HG03280 (cell line): Measurements from ENCODE around the gene NDUFS3.
"Not testable (repeated sequence)": the region's sequence is repeated elsewhere in the genome, so short reads cannot be mapped to it uniquely, and the experiment has no call there.

Experiments used
- ATAC-seq: cut with Tn5 transposase; IDR thresholded peaks from one replicate; pipeline ENCODE4 v1.9.1; 2021; ENCODE audit warnings: mild to moderate bottlenecking, moderate library complexity; ENCODE audit not compliant: unreplicated experiment

NDUFS3 gene

GRCh38 chr11:47578524-47579494, at the start of gene NDUFS3, which contains the start of gene KBTBD4:
Gene NDUFS3, plus strand, starts transcription at chr11:47579074. Its CDS starts 18 bp downstream, at chr11:47579092.
Gene KBTBD4, minus strand, starts transcription at chr11:47578970. Its CDS starts 19 bp downstream, at chr11:47578951.
- peak; percentile 90 for ATAC-seq

GRCh38 chr11:47529951-47530350, 48.9 kb upstream of the NDUFS3 start:
- no peak for ATAC-seq

GRCh38 chr11:47530721-47531120, 48.2 kb upstream of the NDUFS3 start:
- not testable (repeated sequence) for ATAC-seq

- ATAC-seq, result no peak
Observed at GRCh38 chr11:47531666-47532065, 47.2 kb upstream of the NDUFS3 start.

- no peak for ATAC-seq
Observed at GRCh38 chr11:47532597-47533213, 46.2 kb upstream of the NDUFS3 start.

GRCh38 chr11:47533690-47534151, 45.2 kb upstream of the NDUFS3 start:
- ATAC-seq, result no peak

GRCh38 chr11:47534704-47535251, 44.1 kb upstream of the NDUFS3 start:
- ATAC-seq, result no peak

GRCh38 chr11:47536915-47537314, 42.0 kb upstream of the NDUFS3 start:
- no peak for ATAC-seq

- no peak for ATAC-seq
Observed at GRCh38 chr11:47538741-47539565, 39.9 kb upstream of the NDUFS3 start.

- no peak for ATAC-seq
Observed at GRCh38 chr11:47539681-47540039, 39.2 kb upstream of the NDUFS3 start.

- no peak for ATAC-seq
Observed at GRCh38 chr11:47541070-47541469, 37.8 kb upstream of the NDUFS3 start.

- no peak for ATAC-seq
Observed at GRCh38 chr11:47545298-47545697, 33.6 kb upstream of the NDUFS3 start.

- ATAC-seq, result not testable (repeated sequence)
Observed at GRCh38 chr11:47546274-47546673, 32.6 kb upstream of the NDUFS3 start.

GRCh38 chr11:47550288-47551047, 28.4 kb upstream of the NDUFS3 start:
- ATAC-seq, result no peak

- no peak for ATAC-seq
Observed at GRCh38 chr11:47551086-47551485, 27.8 kb upstream of the NDUFS3 start.

GRCh38 chr11:47552056-47552565, 26.8 kb upstream of the NDUFS3 start:
- ATAC-seq, result no peak

- ATAC-seq, result peak; percentile 93
Observed at GRCh38 chr11:47552566-47553405, 26.1 kb upstream of the NDUFS3 start, which contains the start of gene CELF1. Gene CELF1, minus strand, starts transcription at chr11:47553132. Its CDS starts 53,609 bp downstream, at chr11:47499523.

GRCh38 chr11:47553406-47553743, 25.5 kb upstream of the NDUFS3 start:
- ATAC-seq, result peak; percentile 29

- ATAC-seq, result not testable (repeated sequence)
Observed at GRCh38 chr11:47557004-47557403, 21.9 kb upstream of the NDUFS3 start.
